Vagina (tissue), 2 donors: ENCODE results near the gene FAXDC2.

Source experiments
- CTCF ChIP-seq, 3 experiments: fragments of 450-650 bp in 2 of 3; fragments of 200-600 bp in 1 of 3; sonication (generic) in 1 of 3; IDR thresholded peaks; one replicate each; pipeline ENCODE4 v1.5.1; 2017 to 2019; ENCODE audit warnings: antibody characterized with exemption in 3 of 3, mild to moderate bottlenecking in 2 of 3, moderate library complexity in 2 of 3
- POLR2AphosphoS5 ChIP-seq, 2 donors: sonication (generic); formaldehyde crosslinking; IDR thresholded peaks; one replicate each; pipeline ENCODE4 v1.9.0; 2017; ENCODE audit warnings: antibody characterized with exemption in 2 of 2, mild to moderate bottlenecking in 2 of 2, low read depth in 1 of 2; ENCODE audit not compliant: insufficient read depth in 1 of 2

- TF ChIP-seq POLR2AphosphoS5 (IDR thresholded peaks at IDR 0.05; ENCODE audit: insufficient read depth in 1 of 2, low read depth in 1 of 2) (peak in 1 of 2 donors; percentile 8), CTCF (IDR thresholded peaks at IDR 0.05) (no peak)
Observed at GRCh38 chr5:154849791-154850201, 607 bp downstream of the FAXDC2 start.
